Gastrocnemius medialis (tissue), 4 donors: ENCODE data around the gene GNAT1. TPM values are rescaled to one million over a fixed set of nuclear protein-coding genes. Genes with fewer than 3 reads are reported as not detected.
"Not testable (repeated sequence)": the region's sequence is repeated elsewhere in the genome, so short reads cannot be mapped to it uniquely, and the experiment has no call there.

ENCODE experiments used
- ATAC-seq, 2 donors: fragments of 150-250 bp; one replicate each; pipeline ENCODE4 v1.9.1; 2016
- DNase-seq, 2 donors: peaks; one replicate each; pipeline ENCODE4 v3.0.0-alpha.2; 2019
- H3K27ac ChIP-seq, 4 donors: fragments of 200-600 bp; sonication (generic); 1 replicate in 1 of 4; 2 replicates in 3 of 4; pipeline ENCODE4 v1.5.1; 2016 to 2018; ENCODE audit warnings: mild to moderate bottlenecking in 2 of 4, moderate library complexity in 1 of 4
- H3K27me3 ChIP-seq, 3 donors: fragments of 200-600 bp; sonication (generic) in 2 of 3; 1 replicate in 1 of 3; 2 replicates in 2 of 3; pipeline versions ENCODE4 v1.5.1 to v1.6.0; 2016 to 2019; ENCODE audit warnings: mild to moderate bottlenecking in 1 of 3, moderate library complexity in 1 of 3
- H3K36me3 ChIP-seq, 2 donors: fragments of 200-600 bp; sonication (generic) in 1 of 2; one replicate each; pipeline ENCODE4 v1.5.1; 2017 to 2018
- H3K4me1 ChIP-seq, 2 donors: fragments of 200-600 bp; sonication (generic) in 1 of 2; one replicate each; pipeline ENCODE4 v1.5.1; 2016 to 2017; ENCODE audit warnings: mild to moderate bottlenecking in 2 of 2
- H3K4me3 ChIP-seq, 4 donors: fragments of 200-600 bp; sonication (generic) in 3 of 4; 1 replicate in 1 of 4; 2 replicates in 3 of 4; pipeline ENCODE4 v1.5.1; 2016 to 2019; ENCODE audit warnings: mild to moderate bottlenecking in 2 of 4
- H3K9me3 ChIP-seq, 3 donors: fragments of 200-600 bp; sonication (generic) in 2 of 3; 1 replicate in 1 of 3; 2 replicates in 2 of 3; pipeline ENCODE4 v1.5.1; 2016 to 2019
- CTCF ChIP-seq, 5 experiments: fragments of 450-650 bp in 3 of 5; fragments of 200-600 bp in 2 of 5; sonication (generic) in 2 of 5; IDR thresholded peaks in 4 of 5; conservative IDR thresholded peaks in 1 of 5; 1 replicate in 4 of 5; 2 replicates in 1 of 5; pipeline ENCODE4 v1.5.1; 2016 to 2019; ENCODE audit warnings: antibody characterized with exemption in 5 of 5, mild to moderate bottlenecking in 3 of 5, moderate library complexity in 3 of 5
- POLR2A ChIP-seq, 2 donors: fragments of 450-650 bp; IDR thresholded peaks; one replicate each; pipeline ENCODE4 v1.6.1; 2017; ENCODE audit warnings: antibody characterized with exemption in 2 of 2, mild to moderate bottlenecking in 2 of 2, moderate library complexity in 2 of 2
- in situ Hi-C, 4 donors: fragments of 200-750 bp; cut with MboI; loops; one replicate each; pipeline versions ENCODE4 v1.15.0 to v1.8.0; 2017; ENCODE audit warnings: low sequenced_read_pairs in 4 of 4
- intact Hi-C: fragments of 100-400 bp; cut with DNase I; formaldehyde crosslinking; loops from one replicate; pipeline ENCODE4 v1.15.1; 2023; ENCODE audit warnings: low total_unique reads
- total RNA-seq, 4 donors: library from RNA; depleted of rRNA; stranded (reverse); fragments of >200 nt; gene quantifications; one replicate each; pipeline versions ENCODE4 v1.1.0 to v1.2.3, GENCODE V29; 2016

Gene GNAT1
- total RNA-seq, 4 donors from 2014 or later: not detected

- Histone ChIP-seq H3K27ac (peak overlapping the region; percentile 6 to 84 (median 36)), H3K4me1 (peaks cover 44 to 51% of the 10 kb centered on the region in 2 donors), H3K4me3 (no peak overlapping the region), H3K27me3 (no peaks in the 10 kb centered on the region), H3K9me3 (no peaks in the 10 kb centered on the region), H3K36me3 (no peaks in the 10 kb centered on the region)
- TF ChIP-seq CTCF (IDR thresholded peaks at IDR 0.05 in 4 of 5, conservative IDR thresholded peaks at IDR 0.05 in 1 of 5) (no peak), POLR2A (IDR thresholded peaks at IDR 0.05) (no peak)
- intact Hi-C loops: no loop called here
- ATAC-seq (peak; percentile 40 to 63), DNase-seq (no peak)
- in situ Hi-C loops: loop anchor here in 1 of 4 donors (10.0 kb wide), 1 partner anchor 53 kb away; the partner anchor contains the start of gene LSMEM2
Measured at GRCh38 chr3:50222169-50222528, 30.7 kb downstream of the GNAT1 start.

GRCh38 chr3:50224639-50225038, 33.2 kb downstream of the GNAT1 start:
- TF ChIP-seq CTCF (IDR thresholded peaks at IDR 0.05 in 4 of 5, conservative IDR thresholded peaks at IDR 0.05 in 1 of 5): no peak
- no peak for TF ChIP-seq POLR2A (IDR thresholded peaks at IDR 0.05)
- H3K27ac ChIP-seq: no peak overlapping the region
- ATAC-seq (no peak), DNase-seq (no peak)
- no peaks in the 10 kb centered on the region for H3K36me3 ChIP-seq
- H3K4me3 ChIP-seq: no peak overlapping the region
- H3K9me3 ChIP-seq: no peaks in the 10 kb centered on the region
- intact Hi-C loops (no loop called here), in situ Hi-C loops (loop anchor here in 2 of 4 donors (5.0 to 10.0 kb wide), 2 partner anchors 48 to 50 kb away; partner anchors contain the start of gene LSMEM2 (in 1 of the 2))
- no peaks in the 10 kb centered on the region for H3K27me3 ChIP-seq
- H3K4me1 ChIP-seq: peaks cover 39 to 43% of the 10 kb centered on the region in 2 donors

GRCh38 chr3:50226888-50227389, 35.5 kb downstream of the GNAT1 start:
- H3K4me3 ChIP-seq: peak overlapping the region; percentile 70 to 80 (median 70)
- H3K27ac ChIP-seq: peak overlapping the region; percentile 48 to 74 (median 64)
- intact Hi-C loops: loop anchor here (1.0 to 2.0 kb wide), 5 partner anchors 11 to 106 kb away; no protein-coding TSS in a partner anchor
- peaks cover 19 to 25% of the 10 kb centered on the region in 2 donors for H3K4me1 ChIP-seq
- DNase-seq: peak in 1 of 2 donors; percentile 46
- H3K27me3 ChIP-seq: no peaks in the 10 kb centered on the region
- H3K36me3 ChIP-seq: no peaks in the 10 kb centered on the region
- no peaks in the 10 kb centered on the region for H3K9me3 ChIP-seq
- in situ Hi-C loops: loop anchor here in 2 of 4 donors (5.0 to 10.0 kb wide), 2 partner anchors 45 to 48 kb away; partner anchors contain the start of gene LSMEM2 (in 1 of the 2)
- no peak for TF ChIP-seq CTCF (IDR thresholded peaks at IDR 0.05 in 4 of 5, conservative IDR thresholded peaks at IDR 0.05 in 1 of 5)
- TF ChIP-seq POLR2A (IDR thresholded peaks at IDR 0.05): no peak
- peak; percentile 15 to 37 for ATAC-seq

GRCh38 chr3:50227390-50228183, 36.2 kb downstream of the GNAT1 start:
- DNase-seq: peak; percentile 78 to 85
- H3K27me3 ChIP-seq: no peaks in the 10 kb centered on the region
- H3K36me3 ChIP-seq: no peaks in the 10 kb centered on the region
- H3K27ac ChIP-seq: peak overlapping the region; percentile 64 to 74 (median 66)
- intact Hi-C loops (loop anchor here (1.0 to 2.0 kb wide), 4 partner anchors 11 to 107 kb away; no protein-coding TSS in a partner anchor), in situ Hi-C loops (loop anchor here in 2 of 4 donors (5.0 to 10.0 kb wide), 2 partner anchors 45 to 47 kb away; partner anchors contain the start of gene LSMEM2 (in 1 of the 2))
- peak; percentile 7 to 24 for TF ChIP-seq POLR2A (IDR thresholded peaks at IDR 0.05)
- peak; percentile 77 to 98 (median 93) for TF ChIP-seq CTCF (IDR thresholded peaks at IDR 0.05 in 4 of 5, conservative IDR thresholded peaks at IDR 0.05 in 1 of 5)
- peaks cover 13 to 21% of the 10 kb centered on the region in 2 donors for H3K4me1 ChIP-seq
- H3K9me3 ChIP-seq: no peaks in the 10 kb centered on the region
- peak overlapping the region; percentile 70 to 80 (median 70) for H3K4me3 ChIP-seq
- ATAC-seq: peak; percentile 85 to 87

- DNase-seq, intact Hi-C loops, H3K27me3 ChIP-seq, H3K36me3 ChIP-seq, H3K9me3 ChIP-seq, ATAC-seq: not testable (repeated sequence)
- Histone ChIP-seq H3K4me1 (peaks cover 13 to 21% of the 10 kb centered on the region in 2 donors), H3K4me3 (peak overlapping the region; percentile 70 to 80 (median 70)), H3K27ac (peak overlapping the region in 3 of 4 donors; percentile 64 to 74 (median 65))
- in situ Hi-C loops: loop anchor here in 2 of 4 donors (5.0 to 10.0 kb wide), 2 partner anchors 44 to 47 kb away; partner anchors contain the start of gene LSMEM2 (in 1 of the 2)
Measured at GRCh38 chr3:50228184-50228763, 36.9 kb downstream of the GNAT1 start.
